ENCODE results near the gene POLR2L. TPM values are rescaled to one million over a fixed set of nuclear protein-coding genes. Genes with fewer than 3 reads are reported as not detected.

Gene POLR2L
- 199 TPM for polyA plus RNA-seq (2012; ENCODE audit: insufficient read depth, insufficient read length)

DNA sequence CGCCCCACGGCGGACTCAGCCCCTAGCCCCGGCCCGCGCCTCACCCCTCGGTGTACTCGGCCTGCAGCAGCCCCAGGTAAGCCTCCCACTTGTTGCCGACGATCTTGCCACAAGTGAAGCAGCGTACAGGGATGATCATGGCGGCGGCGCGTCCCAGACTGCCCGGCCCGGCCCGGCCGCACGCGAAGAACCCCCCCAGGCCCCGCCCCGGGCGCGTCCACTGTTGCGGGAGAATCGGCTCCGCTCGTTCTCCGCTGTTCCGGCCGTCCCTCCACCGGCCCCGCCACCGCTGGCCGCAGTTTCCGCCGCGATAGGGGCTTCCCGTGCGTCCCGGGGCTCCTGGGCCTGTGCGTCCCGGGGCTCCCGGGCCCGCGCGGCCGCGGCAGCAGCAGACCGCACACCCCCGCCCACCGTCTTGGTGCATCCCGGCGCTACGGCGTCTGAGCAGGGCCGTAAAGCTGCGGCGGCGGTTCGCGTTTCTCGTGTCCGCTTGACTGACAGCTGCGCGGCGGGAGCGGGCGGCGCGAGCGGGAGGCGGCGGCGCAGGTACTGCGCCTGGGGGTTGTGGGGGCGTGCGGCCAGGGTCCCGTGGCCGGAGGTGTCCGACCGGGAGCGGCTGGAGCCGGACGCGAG lies at the start of gene POLR2L, which contains the start of gene TSPAN4:
TSS of gene POLR2L (minus strand) at position 160 of the 633 bp plus-strand sequence. CDS start at position 139, 21 bp downstream.
TSS of gene TSPAN4 (plus strand) at position 483 of the 633 bp plus-strand sequence. CDS start 7,453 bp downstream, outside the sequence.
- peak within 1 kb of the TSS; percentile 92 for H3K4me3 ChIP-seq (ENCODE audit: low read length)
- DNase-seq (ENCODE audit: low read depth, low spot score), result peak; percentile 78

DNA sequence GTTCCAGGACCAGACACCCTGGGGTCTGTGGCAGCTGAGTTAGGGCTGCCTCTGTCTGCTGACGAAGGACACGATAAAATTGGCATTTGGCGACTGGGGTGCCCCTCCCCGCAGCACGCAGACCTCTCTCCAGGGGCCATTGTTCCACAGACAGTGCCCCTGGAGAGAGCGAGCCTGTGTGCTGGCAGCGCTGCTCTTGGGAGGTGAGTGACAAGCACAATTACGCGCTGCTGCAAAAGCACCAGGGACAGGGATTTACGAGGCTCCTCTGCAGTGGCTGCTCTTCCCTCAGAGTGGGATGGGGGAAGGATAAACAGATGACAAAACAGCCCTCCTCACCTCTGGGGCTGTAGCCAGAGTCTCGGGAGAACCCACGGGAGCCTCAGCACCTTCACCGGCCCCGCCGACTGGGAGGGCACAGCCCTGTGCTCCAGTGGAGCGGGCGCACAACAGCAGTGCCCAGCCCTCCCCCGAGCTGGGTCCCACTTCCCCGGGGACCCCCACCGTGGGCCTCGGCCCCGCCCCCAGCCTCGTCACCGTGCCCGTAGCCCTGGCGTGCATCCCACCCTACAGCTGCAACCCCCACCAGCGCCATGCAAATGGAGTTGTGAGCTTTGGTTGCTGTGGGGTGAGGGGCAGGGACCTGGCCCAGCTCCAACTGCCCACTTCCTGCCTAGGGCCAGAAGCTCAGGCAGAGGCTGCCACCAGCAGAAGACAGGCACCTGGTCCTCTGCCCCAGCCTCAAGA lies 48.6 kb upstream of the POLR2L start:
- DNase-seq (ENCODE audit: low read depth, low spot score), result no peak
- H3K4me3 ChIP-seq (ENCODE audit: low read length), result no peak overlapping the region

DNA sequence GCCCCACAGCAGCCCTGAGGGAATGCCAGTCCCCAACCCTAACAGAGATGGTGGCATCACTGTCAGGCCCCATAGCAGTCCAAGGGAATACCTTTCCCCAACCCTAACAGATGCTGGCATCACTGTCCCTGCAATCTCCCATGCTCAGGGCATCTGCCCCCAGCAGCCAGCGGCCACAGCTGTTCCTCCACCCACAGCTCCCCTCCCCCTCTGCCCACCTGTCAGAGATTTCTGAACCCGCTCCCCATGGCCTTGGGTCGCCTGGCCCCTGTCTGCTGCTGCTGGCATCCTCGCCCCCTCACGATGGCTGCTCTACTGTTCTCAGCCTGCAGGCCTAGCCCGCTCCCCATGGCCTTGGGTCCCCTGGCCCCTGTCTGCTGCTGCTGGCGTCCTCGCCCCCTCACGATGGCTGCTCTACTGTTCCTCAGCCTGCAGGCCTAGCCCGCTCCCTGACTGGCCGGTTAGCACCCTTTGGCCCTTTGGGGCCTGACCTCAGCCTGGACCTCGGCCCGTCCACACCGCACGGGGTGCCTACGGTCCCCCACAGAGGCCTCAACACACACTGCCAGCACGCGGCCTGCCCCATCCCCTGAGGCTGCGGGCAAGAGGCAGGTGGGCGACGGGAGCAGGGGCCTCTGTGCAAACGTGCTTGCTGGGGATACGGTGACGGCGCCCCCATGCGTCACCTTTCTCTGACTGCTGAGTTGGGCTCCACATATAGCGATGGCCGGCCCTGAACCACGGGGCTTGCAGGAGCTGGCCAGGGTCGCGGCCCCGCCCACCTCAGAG lies 47.6 kb upstream of the POLR2L start:
- no peak overlapping the region for H3K4me3 ChIP-seq (ENCODE audit: low read length)
- DNase-seq (ENCODE audit: low read depth, low spot score), result no peak

DNA sequence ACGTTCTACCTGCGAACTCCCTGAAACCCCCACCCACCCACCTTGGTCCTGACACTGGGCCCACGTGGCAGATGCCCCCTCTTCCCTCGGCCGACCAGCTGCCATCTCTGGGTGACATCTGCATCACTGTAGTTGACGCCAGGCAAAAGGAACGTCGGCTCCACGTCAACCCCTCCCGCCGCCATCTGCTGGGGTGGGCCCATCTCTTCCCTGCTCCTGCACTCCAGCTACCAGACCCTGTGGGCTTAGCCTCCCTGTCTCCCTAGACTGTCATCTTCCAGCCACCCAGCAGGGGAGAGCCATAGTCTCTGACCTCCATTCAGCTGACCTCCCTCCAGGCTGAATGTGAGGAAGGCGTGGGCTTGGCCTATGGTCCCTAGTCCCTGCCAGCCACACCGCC lies 46.9 kb upstream of the POLR2L start:
- H3K4me3 ChIP-seq (ENCODE audit: low read length), result no peak overlapping the region
- no peak for DNase-seq (ENCODE audit: low read depth, low spot score)

DNA sequence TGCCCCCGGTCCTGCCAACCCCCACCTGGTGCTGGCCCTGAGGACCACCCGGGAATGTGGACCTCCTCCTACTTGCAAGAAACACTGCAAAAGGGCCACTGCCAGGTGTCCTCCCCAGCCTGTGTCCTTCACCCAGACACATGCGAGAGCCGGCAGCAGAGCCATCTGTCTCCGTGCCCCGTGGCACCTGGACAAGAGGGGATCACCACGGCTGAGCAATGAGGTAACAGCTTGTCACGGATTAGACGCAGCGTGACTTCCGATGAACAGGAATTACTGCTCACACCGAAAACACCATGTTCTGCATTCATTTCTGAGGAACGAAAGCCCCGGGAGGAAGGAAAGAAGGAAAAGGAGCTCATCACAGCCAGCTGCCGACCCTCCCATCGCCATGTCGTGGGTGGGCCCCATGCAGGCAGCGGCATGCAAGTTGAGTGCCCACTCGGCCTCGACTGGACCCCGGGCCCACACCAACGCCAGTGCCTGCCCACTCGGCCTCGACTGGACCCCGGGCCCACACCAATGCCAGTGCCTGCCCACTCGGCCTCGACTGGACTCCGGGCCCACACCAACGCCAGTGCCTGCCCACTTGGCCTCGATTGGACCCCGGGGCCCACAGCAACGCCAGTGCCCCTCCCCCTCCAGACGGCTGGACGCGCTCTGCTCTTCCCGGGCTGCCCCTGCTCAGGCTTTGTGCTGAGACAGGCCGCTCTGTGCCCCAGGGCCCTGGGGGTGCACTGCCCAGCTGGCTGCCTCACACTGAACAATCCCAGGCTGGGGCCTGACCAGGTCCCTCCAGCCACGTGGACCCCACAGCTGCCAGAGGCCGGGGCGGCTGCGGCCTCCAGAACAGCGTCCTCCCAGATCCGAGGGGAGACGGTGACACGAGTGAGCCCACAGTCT lies 46.2 kb upstream of the POLR2L start:
- DNase-seq (ENCODE audit: low read depth, low spot score), result no peak
- no peak overlapping the region for H3K4me3 ChIP-seq (ENCODE audit: low read length)

DNA sequence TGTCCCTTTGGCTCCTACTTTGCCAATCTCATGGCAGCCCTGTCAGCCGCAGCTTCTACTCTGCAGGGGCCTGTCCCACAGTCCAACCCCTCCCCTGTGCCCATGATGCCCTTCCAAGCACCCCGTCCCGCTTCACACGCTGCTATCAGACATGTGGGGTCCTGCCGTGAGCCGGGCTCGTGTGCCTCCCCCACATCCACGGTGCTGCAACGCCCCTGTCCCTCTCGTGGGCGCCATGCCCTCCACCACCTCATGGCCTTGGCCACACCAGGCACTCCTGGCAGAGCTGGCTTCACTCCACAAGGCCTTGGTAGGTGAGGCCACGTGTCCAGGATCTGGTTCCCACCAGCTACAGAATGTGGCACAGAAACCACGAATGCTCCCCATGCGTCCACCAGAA lies 45.3 kb upstream of the POLR2L start:
- H3K4me3 ChIP-seq (ENCODE audit: low read length), result no peak overlapping the region
- DNase-seq (ENCODE audit: low read depth, low spot score), result no peak

DNA sequence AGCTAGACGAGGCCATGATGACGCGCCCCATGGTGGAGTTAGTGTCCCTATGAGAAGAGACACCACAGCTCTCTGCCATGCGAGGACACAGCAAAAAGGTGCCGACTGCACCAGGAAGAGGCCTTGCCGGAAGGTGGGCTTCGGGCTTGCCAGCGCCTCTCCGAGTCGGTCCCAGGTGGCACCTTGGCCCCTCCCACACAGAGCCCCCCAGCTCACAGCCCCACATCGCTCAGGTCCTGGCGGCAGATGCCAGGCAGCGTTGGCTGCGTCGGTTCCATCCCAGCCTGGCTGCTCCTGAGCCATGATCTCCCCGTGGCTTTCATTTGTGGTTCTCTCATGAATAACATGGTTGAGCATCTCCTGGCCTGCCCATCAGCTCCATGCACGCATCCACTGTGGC lies 44.2 kb upstream of the POLR2L start:
- no peak for DNase-seq (ENCODE audit: low read depth, low spot score)

DNA sequence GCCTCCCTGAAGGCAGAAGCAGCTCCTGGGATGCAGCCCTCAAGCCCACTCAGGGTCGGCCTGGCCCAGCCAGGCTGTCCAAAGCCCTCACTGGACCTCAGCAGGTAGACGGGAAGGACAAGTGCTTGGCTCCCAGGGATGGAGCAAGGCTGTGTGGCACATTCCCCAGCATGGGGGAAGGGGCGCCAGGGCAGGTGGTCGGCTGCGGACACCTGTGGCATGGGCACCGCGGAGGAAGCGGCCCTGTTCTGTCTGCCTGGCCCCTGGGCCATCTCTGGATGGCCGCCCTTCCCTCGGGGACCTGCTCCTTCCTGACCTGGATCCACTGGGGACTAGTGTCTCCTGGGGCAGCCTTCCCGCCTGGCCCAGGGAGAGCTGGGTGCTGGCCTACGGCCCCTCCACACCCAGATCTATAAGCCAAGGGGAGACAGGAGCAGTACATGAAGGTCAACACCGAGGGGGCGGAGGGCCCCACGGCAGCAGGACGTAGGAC lies 42.3 kb upstream of the POLR2L start:
- no peak for DNase-seq (ENCODE audit: low read depth, low spot score)

More for the DNA sequence above, 44.2 kb upstream of the POLR2L start:
- H3K4me3 ChIP-seq (ENCODE audit: low read length), result no peak overlapping the region

DNA sequence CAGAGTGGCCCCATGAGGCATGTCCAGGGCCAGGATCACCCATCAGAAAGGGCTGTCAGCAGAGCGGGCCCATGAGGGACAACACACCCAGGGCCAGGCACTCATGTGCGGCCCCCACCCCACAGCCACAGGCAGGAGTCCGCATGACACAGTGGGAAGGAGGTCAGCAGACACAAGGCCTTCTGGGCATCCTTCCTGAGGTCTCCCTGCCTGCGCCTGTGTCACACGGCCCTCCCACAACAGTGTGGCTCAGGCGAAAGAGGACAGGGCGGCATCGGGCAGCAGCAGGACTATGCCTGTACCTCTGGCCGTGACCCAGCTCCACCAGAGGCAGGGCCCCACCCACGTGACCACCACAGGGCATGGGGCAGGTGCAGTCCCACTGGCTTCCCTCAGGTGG lies 41.2 kb upstream of the POLR2L start:
- H3K4me3 ChIP-seq (ENCODE audit: low read length), result no peak overlapping the region
- DNase-seq (ENCODE audit: low read depth, low spot score), result no peak

More for the DNA sequence above, 42.3 kb upstream of the POLR2L start:
- no peak overlapping the region for H3K4me3 ChIP-seq (ENCODE audit: low read length)

DNA sequence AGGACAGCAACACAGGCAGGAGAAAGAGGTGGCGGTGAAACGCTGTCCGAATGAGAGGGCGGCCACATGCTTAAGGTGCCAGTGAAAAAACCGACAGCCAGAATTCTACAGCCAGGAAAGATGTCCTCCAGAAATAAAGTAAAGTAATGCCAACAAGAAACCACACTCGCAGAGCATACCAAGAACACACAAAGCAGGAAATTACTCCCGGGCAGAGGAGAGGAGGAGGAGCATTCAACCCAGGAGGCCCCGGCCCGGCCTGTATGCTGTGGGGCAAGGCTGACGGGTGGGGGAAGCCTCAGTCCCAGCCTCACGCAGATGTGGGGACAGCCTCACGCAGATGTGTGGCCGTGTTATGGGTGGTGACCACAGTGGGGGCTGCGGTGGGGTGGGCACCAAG lies 40.3 kb upstream of the POLR2L start:
- no peak overlapping the region for H3K4me3 ChIP-seq (ENCODE audit: low read length)
- DNase-seq (ENCODE audit: low read depth, low spot score), result no peak

DNA sequence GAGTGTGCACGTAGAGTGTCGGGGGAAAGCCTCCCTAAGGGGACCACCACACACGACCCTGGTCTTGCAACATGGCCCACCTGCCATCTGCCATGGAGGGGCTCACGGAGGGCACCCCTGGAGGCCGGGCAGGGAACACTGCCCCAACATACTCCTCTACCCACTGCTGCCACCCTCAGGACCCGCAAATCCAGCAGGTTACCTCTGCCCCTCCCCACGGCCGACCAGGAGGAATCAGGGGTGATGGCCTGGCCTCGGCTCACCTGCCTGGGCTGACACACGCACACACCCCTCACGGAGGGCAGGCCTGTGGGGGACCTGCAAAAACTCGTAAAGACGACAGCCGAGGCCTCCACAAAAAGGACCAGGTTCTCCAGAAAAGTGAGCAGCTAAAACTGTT lies 38.1 kb upstream of the POLR2L start:
- no peak overlapping the region for H3K4me3 ChIP-seq (ENCODE audit: low read length)
- no peak for DNase-seq (ENCODE audit: low read depth, low spot score)

DNA sequence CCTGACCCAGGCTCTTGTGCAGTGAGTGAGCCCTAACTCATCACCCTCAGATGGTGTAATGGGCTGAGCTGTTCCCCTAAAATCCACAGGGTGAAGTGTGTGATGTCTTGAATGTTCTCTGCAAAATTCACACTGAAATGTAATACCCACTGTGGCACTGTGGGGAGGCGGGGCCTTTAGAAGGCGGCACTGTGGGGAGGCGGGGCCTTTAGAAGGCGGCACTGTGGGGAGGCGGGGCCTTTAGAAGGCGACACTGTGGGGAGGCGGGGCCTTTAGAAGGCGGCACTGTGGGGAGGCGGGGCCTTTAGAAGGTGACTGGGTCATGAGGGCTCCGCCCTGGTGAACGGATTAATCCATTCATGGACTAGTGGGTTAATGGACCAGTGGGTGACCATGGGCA lies 35.2 kb upstream of the POLR2L start:
- DNase-seq (ENCODE audit: low read depth, low spot score), result no peak
- H3K4me3 ChIP-seq (ENCODE audit: low read length), result no peak overlapping the region

DNA sequence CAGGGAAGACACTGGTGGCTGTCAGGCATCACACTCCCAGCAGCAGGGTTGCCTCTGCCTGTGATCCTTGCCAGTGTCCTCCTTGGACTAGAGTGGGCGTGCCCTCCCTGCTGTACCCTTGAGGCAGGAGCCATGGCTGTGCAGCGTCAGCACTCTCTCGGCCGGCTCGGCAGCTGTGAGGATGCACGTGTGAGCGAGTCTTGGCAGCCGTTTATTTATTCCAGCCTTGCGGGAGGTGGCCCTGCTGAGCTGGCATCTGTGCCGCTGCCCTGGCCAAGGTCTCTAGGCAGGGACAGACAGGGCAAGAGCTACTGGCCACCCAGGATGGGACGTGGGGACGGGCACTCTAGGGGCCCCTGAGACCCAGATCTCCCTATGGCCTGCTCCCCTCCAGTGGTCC lies 34.2 kb upstream of the POLR2L start:
- no peak overlapping the region for H3K4me3 ChIP-seq (ENCODE audit: low read length)
- no peak for DNase-seq (ENCODE audit: low read depth, low spot score)

DNA sequence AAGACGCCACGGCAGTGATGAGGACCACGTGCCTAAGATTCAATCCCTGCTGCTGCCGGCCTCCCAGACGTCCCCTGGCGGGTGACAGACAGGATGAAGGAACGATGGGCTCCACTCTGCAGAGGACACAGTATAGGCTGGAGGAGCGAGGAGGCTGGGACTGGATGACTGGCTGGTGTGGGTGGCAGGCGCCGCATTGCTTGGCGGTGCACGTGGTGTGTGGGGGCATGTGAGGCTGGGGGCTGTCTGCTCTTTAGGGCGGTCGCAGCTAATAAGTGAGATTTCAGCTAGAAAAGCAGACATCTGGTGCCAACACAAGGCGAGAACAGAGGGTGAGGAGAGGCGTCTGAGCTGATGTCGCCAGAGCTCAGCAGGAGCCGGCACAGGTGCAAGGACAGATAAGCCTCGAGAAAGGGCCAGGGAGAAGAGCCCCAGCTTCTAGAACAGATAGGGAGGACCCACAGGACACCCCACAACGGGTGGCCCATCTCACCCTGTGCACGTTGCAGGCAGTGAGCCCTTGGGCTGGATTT lies 33.5 kb upstream of the POLR2L start:
- DNase-seq (ENCODE audit: low read depth, low spot score), result no peak
- H3K4me3 ChIP-seq (ENCODE audit: low read length), result no peak overlapping the region

DNA sequence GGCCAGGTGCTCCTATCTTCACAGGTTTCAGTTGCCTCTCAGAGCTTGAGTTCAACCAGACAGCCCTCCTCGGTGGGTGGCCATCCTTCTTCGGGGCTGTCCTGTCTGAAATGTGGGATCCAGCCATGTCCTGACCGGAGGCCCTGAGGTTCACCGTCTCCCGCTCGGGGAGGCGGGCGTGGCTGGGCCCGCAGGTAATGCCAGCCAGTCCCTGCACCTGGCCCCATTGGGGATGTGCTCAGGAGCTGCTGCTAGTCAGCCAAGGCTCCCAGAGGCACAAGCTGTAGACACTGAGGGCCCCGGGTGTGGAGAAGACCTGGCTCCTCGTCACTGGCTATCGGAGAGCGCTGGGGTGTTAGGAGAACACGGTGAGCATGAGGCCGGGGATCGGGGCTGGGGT lies 32.9 kb upstream of the POLR2L start:
- H3K4me3 ChIP-seq (ENCODE audit: low read length), result no peak overlapping the region
- no peak for DNase-seq (ENCODE audit: low read depth, low spot score)

DNA sequence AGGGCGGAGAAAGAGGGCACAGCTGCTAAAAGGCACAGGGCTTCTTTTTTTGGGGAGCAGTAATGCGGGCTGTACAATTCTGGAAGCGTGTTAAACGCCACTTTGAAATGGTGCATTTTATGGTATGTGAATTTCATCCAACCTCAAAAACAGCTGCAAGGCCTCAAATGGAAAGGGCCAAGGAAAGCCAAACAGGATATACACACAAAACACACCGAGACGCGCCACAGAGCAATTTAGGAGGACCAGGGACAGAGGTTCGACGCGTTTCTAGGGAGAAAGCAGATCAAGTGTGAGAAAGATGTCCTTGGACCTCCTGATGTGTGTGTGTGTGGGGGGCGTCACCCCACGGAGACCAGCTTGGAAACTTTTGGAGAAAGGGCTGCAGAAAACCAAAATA lies 31.4 kb upstream of the POLR2L start:
- DNase-seq (ENCODE audit: low read depth, low spot score), result no peak

DNA sequence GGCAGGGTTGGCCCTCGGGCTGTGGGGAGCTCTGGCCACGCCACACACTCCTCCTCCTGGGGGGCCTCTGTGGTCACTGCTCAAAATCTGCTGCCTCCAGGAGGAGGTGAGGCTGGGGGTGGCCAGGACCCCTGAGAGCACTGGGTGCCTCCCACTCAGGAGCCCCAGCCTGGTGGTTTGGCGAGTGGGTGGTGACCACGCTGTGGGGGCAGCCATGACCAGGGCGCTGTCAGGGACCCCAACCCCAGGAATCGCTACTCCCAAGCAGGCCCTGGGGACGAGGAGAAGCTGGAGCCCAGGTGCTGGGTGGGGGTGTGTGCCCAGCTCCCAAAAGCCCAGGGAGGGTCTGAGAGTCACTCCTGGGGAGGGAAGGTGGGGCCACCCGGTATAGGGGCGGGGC lies 30.5 kb upstream of the POLR2L start:
- DNase-seq (ENCODE audit: low read depth, low spot score), result no peak
- no peak overlapping the region for H3K4me3 ChIP-seq (ENCODE audit: low read length)

More for the DNA sequence above, 31.4 kb upstream of the POLR2L start:
- H3K4me3 ChIP-seq (ENCODE audit: low read length), result no peak overlapping the region

DNA sequence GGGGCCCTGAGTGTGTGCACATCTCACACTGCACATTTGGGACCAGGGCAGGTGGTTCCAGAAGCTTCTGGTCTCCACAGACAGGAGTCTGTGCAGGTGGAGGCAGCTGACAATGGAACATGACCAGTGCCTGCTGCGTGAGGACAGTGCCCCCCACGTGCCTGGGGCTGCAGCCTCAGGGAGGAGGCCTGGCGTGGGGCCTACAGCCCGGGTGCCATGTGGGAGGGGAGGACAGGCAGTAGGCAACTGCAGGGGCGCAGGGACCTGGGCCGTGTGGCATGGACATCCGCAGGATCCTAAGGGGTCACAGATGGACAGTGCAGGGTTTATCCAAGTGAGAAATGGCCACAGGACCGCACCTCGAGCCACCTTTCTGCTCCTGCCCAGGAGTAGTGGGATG lies 29.1 kb upstream of the POLR2L start:
- DNase-seq (ENCODE audit: low read depth, low spot score), result no peak
- no peak overlapping the region for H3K4me3 ChIP-seq (ENCODE audit: low read length)

DNA sequence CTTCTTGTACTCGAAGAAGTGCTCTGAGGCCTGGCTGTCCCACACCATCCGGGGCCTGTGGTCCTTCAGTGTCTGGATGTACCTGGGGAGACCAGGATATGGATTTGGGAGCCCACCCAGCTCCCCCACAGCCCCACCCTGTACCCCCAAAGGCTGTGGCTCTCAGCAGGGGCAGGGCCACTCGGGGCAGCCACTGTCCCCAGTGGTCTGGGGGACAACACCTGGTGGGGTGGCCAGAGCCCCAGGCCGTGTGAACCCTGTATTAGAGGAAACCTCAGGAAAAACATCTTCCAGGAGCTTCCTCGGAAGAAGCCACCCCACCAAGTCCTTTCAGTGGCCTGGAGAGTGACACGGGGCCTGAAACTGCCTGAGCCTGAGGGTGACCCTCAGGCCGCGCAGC lies 28.1 kb upstream of the POLR2L start:
- no peak for DNase-seq (ENCODE audit: low read depth, low spot score)
- H3K4me3 ChIP-seq (ENCODE audit: low read length), result no peak overlapping the region

Measured in Jurkat, Clone E6-1 (cell line).